ENCODE measurements around the gene IQCE.

- TF ChIP-seq ZNF274 (IDR thresholded peaks at IDR 0.05; ENCODE audit: low read depth, low read length), result no peak
- TF ChIP-seq YY1 (IDR thresholded peaks at IDR 0.05; ENCODE audit: insufficient read depth, insufficient read length), result no peak
- no peak for TF ChIP-seq SUZ12 (IDR thresholded peaks at IDR 0.05; ENCODE audit: extremely low read depth, insufficient read depth, insufficient read length)
Measured at GRCh38 chr7:2512713-2513112, 46.1 kb upstream of the IQCE start.
